GM11168 (cell line): ENCODE measurements around the gene SYNE4.
"Not testable (repeated sequence)": the region's sequence is repeated elsewhere in the genome, so short reads cannot be mapped to it uniquely, and the experiment has no call there.

Source experiments
- in situ Hi-C: fragments of 300-500 bp; cut with MboI; formaldehyde crosslinking; loops from one replicate; pipeline ENCODE4 v1.12.0; 2022; ENCODE audit warnings: low sequenced_read_pairs; ENCODE audit not compliant: unreplicated experiment

Gene SYNE4

DNA sequence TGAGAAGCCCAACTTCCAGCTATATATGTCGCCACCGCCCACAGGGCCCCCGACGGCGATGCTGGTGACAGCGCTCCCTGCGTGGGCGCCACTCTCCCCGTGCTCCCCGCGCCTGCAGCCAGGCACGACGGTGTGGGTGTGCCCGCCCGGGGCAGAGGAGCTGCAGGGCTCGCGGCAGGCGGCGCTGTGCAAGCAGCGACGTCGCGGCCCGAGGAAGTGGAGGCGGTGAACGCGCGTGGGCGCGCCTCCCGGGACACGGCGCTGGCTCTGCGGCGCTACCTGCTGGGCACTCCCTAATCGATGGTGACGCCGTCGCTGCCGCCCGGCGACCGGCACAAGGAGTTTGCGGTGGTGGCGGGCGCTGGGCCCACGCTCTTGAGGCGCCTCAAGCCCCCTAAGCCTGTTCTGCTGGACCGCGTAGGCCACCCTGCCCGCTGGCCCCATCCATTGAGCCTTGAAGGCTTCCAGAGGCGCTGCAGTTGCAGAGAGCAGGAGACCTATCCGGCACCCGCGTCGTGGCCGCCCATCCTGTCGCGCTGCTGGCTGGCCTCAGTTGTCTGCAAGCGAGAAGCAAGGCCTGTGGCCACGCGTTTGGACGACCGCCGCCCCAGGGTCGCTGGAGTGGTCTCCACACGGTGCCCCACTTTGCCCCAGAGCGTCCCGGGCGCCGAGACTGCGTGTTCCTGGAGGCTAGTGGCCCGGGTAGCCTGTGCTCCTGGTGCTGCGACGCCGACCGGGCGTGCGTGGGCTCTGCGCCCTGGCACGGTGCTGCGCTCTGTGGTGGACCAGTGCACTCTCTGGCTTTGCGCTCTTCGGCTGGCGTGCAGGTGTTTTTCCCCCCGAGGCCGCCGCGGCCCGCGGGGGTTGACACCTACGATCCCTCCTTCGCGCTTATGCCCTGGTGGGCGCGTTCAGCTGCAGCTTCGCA lies 49.3 kb downstream of the SYNE4 start:
- in situ Hi-C loops = no loop called here

DNA sequence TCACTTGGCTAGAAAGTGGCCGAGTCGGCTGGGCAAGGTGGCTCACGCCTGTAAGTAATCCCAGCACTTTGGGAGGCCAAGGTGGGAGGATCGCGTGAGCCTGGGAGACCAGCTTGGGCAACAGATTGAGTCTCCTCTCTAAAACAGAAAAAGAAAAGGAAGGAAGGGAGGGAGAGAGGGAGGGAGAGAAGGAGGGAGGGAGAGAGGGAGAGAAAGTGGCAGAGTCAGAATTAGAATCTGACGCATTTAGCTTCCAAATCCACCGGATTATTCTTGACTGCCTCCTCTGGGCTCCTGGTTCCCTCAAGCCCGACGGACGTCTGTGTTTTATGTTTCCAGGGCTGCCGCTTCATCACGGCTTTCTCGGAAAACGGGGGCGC lies 50.0 kb downstream of the SYNE4 start:
- in situ Hi-C loops = no loop called here

DNA sequence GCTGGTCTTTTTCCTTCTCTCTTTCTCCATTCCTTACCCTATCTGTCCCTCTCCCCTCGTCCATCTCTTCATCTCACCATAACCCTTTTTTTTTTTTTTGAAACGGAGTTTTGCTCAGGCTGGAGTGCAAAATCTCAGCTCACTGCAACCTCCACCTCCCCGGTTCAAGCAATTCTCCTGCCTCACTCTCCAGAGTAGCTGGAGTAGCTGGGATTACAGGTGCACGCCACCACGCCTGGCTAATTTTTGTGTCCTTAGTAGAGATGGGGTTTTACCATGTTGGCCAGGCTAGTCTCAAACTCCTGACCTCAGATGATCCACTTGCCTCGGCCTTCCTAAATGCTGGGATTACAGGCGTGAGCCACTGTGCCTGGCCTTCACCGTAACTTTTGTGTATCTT lies 51.2 kb downstream of the SYNE4 start:
- in situ Hi-C loops = not testable (repeated sequence)

GRCh38 chr19:35955881-35956634 lies 52.6 kb downstream of the SYNE4 start:
- in situ Hi-C loops = no loop called here
